ENCODE results near the gene BEST2.

BEST2 gene

DNA sequence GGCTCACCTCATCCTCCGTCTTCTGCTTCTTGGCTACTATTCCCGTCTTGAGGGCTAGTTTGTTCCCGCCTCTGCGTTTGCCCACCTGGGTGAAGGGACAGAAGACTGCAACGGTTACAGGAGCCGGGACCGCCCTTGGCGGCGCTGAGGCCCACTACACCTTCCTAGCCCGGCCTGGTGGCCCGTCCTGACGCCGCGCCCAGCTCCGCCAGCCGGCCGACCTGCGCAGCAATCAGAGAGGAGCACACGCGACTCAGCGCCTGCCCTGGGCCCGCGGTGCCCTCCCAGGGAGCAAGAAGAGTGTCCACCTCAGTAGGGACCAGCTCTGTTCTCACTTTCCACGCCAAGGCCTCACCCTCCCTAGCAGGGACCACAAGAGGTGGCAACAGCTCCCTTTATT lies 20.3 kb upstream of the BEST2 start:
- DNase-seq, result no peak

- DNase-seq, result peak; percentile 54
These were observed 18.0 kb upstream of the BEST2 start for GRCh38 chr19:12733369-12734214.

DNA sequence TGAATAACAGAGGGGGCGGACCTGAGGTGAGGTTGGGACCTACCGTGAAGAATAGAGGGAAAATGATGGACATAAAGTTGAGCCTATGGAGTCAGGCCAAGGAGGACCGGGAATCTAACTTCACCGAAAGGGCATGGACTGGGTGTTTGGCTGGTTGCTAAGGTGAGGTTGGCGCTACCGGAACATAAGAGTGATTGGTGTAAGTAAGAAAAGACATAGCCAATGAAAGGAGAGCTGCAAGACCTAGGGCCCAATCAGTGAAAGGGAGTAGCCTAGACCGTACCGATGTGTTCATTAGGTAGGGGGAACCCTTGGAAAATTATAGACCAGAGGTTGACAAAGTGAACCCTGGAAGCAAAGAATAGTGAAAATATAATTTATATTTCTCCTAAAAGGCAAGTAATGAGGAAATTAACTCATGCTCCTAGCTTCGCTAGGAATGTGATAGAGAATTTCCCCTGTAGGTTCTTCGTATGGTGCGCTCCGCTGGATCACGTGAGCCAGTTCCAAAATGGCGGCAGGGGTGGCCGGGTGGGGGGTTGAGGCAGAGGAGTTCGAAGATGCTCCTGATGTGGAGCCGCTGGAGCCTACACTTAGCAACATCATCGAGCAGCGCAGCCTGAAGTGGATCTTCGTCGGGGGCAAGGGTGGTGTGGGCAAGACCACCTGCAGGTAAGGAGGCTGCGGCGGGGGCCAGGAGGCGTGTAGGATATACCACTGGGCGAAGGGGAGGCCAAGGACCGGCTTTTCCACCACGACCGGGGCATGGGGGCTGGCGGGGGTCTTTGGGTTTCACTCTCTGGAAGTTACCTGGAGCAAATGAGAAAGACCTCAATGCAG lies 14.4 kb upstream of the BEST2 start, which contains the start of gene GET3:
GET3 (plus strand) TSS at position 503 of the 840 bp plus-strand sequence; CDS start at position 512, 9 bp downstream.
- DNase-seq, result peak; percentile 96

DNA sequence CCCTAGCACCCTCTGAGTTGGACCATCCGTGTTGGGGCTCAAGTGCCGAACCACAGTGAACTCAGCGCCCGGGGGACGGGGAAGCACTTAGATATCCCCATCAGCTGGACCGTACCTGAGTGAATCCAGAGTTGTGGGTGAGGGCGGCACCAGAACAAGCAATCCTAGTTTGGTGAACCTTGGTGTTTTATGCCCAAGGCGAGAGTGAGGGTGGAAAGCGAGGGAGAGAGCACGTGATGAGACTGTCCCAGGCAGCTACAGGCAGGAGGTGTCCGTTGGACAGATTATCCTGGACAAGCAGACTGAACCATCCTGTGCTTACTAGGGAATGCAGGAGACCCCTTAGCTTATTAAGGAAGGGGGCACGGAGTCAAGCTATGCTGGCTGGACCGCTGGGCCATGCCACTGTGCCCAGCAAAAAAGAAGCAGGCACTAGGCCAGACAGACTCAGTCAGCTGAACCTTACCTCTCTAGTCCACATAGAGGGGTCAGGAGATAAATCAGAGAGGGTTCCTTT lies 13.7 kb upstream of the BEST2 start:
- no peak for DNase-seq

DNA sequence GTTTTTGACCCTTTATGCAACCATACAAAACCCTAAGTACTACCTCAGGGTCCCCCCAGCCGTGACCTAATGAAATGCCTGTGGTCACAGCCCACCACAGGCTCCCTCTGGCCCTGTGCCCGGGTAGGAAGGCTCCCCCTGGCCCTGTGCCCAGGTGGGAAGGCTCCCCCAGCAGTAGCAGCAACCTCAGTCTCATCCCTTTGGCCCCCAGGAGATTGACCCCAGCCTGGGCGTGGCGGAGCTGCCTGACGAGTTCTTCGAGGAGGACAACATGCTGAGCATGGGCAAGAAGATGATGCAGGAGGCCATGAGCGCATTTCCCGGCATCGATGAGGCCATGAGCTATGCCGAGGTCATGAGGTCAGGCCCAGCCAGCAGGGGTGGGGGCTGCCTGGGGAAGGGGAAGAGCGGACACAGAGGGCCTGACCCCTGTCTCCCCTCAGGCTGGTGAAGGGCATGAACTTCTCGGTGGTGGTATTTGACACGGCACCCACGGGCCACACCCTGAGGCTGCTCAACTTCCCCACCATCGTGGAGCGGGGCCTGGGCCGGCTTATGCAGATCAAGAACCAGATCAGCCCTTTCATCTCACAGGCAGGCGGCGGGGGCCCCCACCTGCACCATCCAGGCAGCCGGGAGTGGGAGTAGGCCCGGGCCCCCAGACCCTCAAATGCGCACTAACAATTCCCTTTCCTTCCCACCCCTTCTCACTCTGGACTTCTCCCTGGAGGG lies 6.3 kb upstream of the BEST2 start:
- DNase-seq, result no peak

DNA sequence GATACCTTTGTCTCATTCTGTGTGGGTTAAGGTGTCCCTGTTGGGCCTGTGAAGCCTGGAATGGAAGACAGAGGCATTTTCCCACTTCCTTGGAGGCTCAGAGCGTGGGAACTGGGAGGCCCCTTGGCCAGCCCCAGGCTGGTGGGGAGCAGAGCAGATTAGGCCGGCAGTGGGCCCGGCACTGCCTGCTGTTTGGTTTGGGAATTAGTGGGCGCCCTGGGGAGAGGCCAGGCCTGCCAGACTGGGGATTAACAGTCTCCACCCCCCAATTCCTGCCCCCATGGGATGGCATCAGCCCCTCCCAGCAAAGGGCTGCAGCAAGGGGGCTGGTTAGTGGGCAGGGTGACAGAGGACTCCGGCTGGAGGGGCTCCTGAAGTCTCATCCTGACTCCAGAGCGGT lies 3.1 kb upstream of the BEST2 start:
- DNase-seq, result no peak

DNA sequence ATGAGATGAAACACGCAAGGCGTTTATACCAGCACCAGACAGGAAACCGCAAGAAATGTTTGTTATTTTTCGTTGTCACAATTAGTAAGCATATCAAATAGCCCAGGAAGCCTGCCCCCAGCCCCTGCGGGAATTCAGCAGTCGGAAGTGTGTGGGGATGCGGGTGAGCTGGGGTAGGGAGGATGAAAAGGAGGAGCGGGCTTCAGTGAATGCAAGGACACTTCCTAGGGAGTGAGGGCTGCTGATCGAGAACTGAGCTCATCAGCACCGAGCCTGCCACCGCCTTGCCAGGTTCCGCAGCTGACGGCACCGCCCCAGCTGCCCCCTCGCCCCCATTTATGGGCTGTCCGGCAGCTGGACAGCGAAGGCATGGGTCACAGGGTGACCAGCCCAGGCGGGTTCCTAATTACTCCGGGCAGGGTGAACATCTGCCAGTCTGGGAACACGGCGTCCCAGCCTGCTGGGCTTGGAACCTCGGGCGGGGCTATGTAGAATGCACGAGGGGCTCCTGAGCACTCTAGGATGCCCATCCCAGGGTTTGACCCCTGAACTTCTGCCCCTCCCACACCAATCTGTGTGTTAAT lies 1.6 kb upstream of the BEST2 start:
- no peak for DNase-seq

DNA sequence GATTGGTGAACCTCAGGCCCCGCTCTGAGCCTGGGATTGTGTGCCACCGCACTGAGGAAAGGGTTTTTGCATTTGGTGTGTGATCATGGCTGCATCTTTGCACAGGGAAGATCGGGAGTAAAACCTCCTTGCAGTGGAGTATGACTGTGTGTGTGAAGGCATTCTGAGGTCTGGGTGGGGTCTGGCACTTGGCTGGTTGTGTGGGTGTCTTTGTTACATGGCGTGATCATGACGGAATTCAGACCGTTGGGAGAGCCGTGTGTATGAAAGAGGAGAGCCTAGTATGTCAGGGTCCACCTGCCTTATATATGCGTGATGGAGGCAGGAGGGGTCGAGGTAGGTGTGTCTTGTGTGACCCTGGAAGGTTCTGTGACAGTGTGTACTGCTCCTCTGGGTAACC lies 740 bp upstream of the BEST2 start:
- no peak for DNase-seq

GRCh38 chr19:12752056-12752781 lies 628 bp downstream of the BEST2 start:
- DNase-seq, result no peak

- DNase-seq, result no peak
These were observed 3.0 kb downstream of the BEST2 start for GRCh38 chr19:12754465-12755196.

GRCh38 chr19:12756150-12756883 lies 4.7 kb downstream of the BEST2 start:
- DNase-seq, result no peak

GRCh38 chr19:12757544-12758274 lies 6.1 kb downstream of the BEST2 start:
- peak; percentile 84 for DNase-seq

- DNase-seq, result no peak
These were observed 8.1 kb downstream of the BEST2 start for GRCh38 chr19:12759686-12760085.

DNA sequence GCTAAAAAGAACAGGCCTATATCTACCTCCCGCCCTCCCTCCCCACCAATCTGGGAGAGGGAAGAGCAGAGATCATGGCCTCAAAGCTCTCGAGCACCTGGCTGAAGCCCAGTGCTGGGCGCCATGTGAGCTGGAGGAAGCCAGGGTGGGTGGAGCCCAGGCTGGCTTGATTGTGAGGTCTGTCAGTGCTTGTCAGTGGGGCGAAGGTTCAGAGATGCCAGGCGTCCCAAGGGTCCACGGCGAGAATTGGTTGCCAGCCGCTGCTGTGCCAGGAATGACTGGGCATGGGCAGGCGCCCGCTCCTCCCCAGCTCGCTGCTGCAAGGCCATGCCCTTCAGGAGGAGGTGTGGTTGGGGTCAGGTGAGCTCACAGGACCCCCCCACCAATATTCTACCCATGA lies 11.5 kb downstream of the BEST2 start:
- no peak for DNase-seq

DNA sequence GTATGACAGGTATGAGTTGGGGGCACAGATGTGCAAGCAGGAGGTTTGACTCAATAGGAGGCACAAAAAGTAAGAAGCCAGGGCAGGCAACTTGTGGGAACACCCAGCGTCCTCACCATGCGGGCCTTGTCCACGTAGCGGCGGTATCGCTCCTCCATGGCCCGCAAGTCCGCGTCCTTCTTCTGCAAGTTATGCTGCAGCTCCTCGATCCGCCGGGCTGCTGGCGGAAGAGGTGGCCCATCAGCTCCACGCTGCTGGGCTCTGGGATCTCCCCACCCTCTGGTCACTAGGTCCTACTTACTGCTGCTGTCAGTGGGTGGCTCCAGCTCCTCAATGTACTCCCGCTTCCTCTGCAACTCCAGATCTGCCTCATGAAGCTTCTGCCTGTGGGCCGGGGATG lies 13.1 kb downstream of the BEST2 start:
- no peak for DNase-seq

GRCh38 chr19:12766051-12766521 lies 14.5 kb downstream of the BEST2 start:
- DNase-seq, result no peak

GRCh38 chr19:12767150-12767549 lies 15.6 kb downstream of the BEST2 start:
- DNase-seq, result no peak

- DNase-seq, result no peak
These were observed 16.1 kb downstream of the BEST2 start for GRCh38 chr19:12767666-12768065.

DNA sequence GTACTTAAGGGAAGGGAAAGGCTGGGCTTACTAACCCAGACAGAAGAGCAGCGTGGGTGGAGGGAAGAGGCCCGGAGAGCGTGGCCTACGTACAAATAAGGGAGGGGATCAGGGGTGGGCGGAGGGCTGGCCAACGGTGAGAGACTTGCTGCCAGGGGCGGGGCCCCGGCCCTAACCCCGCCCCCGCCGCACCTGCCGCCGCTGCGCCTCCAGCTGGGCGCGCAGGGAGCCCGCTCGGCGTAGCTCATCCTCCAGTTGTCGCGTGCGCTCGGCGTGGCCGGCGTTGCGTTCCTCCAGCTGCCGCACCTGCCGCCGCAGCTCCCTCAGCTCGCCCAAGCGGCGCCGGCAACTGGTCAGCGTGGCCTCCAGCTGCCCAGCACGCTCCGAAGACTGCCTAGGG lies 18.1 kb downstream of the BEST2 start:
- DNase-seq, result peak; percentile 47

DNA sequence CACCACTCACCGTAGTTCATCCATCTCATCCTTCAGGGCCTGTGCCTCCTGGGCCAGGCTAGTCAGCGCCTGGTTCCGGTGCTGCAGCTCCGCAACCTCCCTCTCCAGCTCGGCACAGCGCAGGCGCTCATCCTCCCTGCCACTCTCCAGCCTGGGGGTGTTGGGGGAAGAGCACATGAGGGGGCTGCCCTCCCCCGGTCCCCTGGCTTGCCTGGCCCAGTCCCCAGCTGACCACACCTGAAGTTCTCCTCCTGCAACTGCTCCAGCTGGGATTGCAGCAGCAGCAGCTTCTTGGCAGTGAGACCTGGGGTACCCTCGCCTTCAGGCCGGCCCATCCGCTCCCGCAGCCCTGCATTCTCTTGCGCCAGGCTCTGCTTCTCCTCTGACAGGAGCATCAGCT lies 19.3 kb downstream of the BEST2 start:
- DNase-seq, result no peak

Data from femur (tissue), 1 donor.